IMR-90 (cell line): ENCODE data around the gene CCDC138. TPM values are rescaled to one million over a fixed set of nuclear protein-coding genes. Genes with fewer than 3 reads are reported as not detected.

Experiments used
- ATAC-seq: fragments of 200-7000 bp; cut with Tn5 transposase; 2 replicates; pipeline ENCODE4 v1.9.1; 2020; ENCODE audit warnings: low read depth, mild to moderate bottlenecking, moderate library complexity
- BruUV-seq: library from RNA; stranded (reverse); fragments of 400-500 nt; replicated peaks from 2 replicates; lab custom pipeline; 2021; lab: Mats Ljungman, UMichigan
- CTCF ChIA-PET: fragments of 300-600 bp; formaldehyde crosslinking; extraction: SDS; loops from one replicate; lab custom pipeline; 2021; ENCODE audit warnings: antibody characterized with exemption; lab: Yijun Ruan, JAX
- POLR2A ChIA-PET: fragments of 300-600 bp; sonication (Branson Sonifier 250); formaldehyde crosslinking; loops from one replicate; lab custom pipeline; 2022; ENCODE audit warnings: antibody characterized with exemption; ENCODE audit not compliant: unreplicated experiment; lab: Charles Lee
- DNase-seq: peaks from one replicate; pipeline ENCODE4 v3.0.0; 2013
- H2AFZ ChIP-seq: replicated peaks from 2 replicates; pipeline ENCODE3; 2013; ENCODE audit warnings: low read length, mild to moderate bottlenecking; ENCODE audit not compliant: poor library complexity
- H2AK5ac ChIP-seq: 2 replicates; pipeline ENCODE4 v1.6.1; 2013; ENCODE audit warnings: low read depth, low read length, inconsistent platforms
- H2AK9ac ChIP-seq: replicated peaks from 2 replicates; pipeline ENCODE3; 2013; ENCODE audit warnings: mild to moderate bottlenecking, low read depth, low read length, moderate library complexity; ENCODE audit not compliant: poor library complexity
- H2BK120ac ChIP-seq: 2 replicates; pipeline ENCODE4 v1.6.1; 2013; ENCODE audit warnings: low read depth, low read length, inconsistent platforms
- H2BK15ac ChIP-seq: 3 replicates; pipeline ENCODE4 v1.6.1; 2013; ENCODE audit warnings: low read depth, low read length, inconsistent platforms
- H2BK20ac ChIP-seq: 2 replicates; pipeline ENCODE4 v1.6.1; 2013; ENCODE audit warnings: low read depth, mild to moderate bottlenecking, inconsistent platforms, low read length, moderate library complexity
- H2BK5ac ChIP-seq: 2 replicates; pipeline ENCODE4 v1.6.1; 2013; ENCODE audit warnings: mild to moderate bottlenecking, low read depth, low read length, inconsistent platforms; ENCODE audit not compliant: poor library complexity, severe bottlenecking
- H3K14ac ChIP-seq: replicated peaks from 2 replicates; pipeline ENCODE4 v1.6.1; 2013; ENCODE audit warnings: low read depth, low read length, inconsistent platforms
- H3K18ac ChIP-seq: 2 replicates; pipeline ENCODE4 v1.6.1; 2013; ENCODE audit warnings: low read depth, low read length, control low read depth
- H3K23ac ChIP-seq: 2 replicates; pipeline ENCODE4 v1.6.1; 2013; ENCODE audit warnings: low read depth, low read length, inconsistent platforms
- H3K27ac ChIP-seq: 2 replicates; pipeline ENCODE4 v1.5.1; 2013; ENCODE audit warnings: mild to moderate bottlenecking, control low read depth, low read length; ENCODE audit not compliant: insufficient read depth
- H3K27me3 ChIP-seq: 2 replicates; pipeline ENCODE4 v1.6.1; 2013; ENCODE audit warnings: low read length; ENCODE audit not compliant: control insufficient read depth, insufficient read depth
- H3K36me3 ChIP-seq: 2 replicates; pipeline ENCODE4 v1.6.1; 2013; ENCODE audit warnings: low read length, mixed read lengths; ENCODE audit not compliant: control insufficient read depth, insufficient read depth
- H3K4ac ChIP-seq: 2 replicates; pipeline ENCODE4 v1.6.1; 2013; ENCODE audit warnings: low read depth, low read length, inconsistent platforms
- H3K4me1 ChIP-seq: 2 replicates; pipeline ENCODE4 v1.6.1; 2013; ENCODE audit warnings: low read length, mixed read lengths; ENCODE audit not compliant: control insufficient read depth, insufficient read depth
- H3K4me2 ChIP-seq: 2 replicates; pipeline ENCODE4 v1.6.1; 2013; ENCODE audit warnings: low read depth, mild to moderate bottlenecking, control low read depth, low read length, moderate library complexity
- H3K4me3 ChIP-seq: 2 replicates; pipeline ENCODE4 v1.5.1; 2013; ENCODE audit warnings: low read depth, mild to moderate bottlenecking, control low read depth, low read length, moderate library complexity; ENCODE audit not compliant: insufficient read depth
- H3K56ac ChIP-seq: 2 replicates; pipeline ENCODE4 v1.6.1; 2013; ENCODE audit warnings: low read length, inconsistent platforms; ENCODE audit not compliant: insufficient read depth; ENCODE audit errors: extremely low read depth
- H3K79me1 ChIP-seq, 2 experiments: 2 replicates each; pipeline ENCODE4 v1.6.1; 2013; ENCODE audit warnings: low read length in 2 of 2, inconsistent platforms in 1 of 2, low read depth in 1 of 2
- H3K9ac ChIP-seq: 2 replicates; pipeline ENCODE4 v1.6.1; 2013; ENCODE audit warnings: low read depth, low read length, control low read depth
- H3K9me1 ChIP-seq: 2 replicates; pipeline ENCODE4 v1.6.1; 2013; ENCODE audit warnings: low read length, inconsistent platforms; ENCODE audit not compliant: insufficient read depth
- H3K9me3 ChIP-seq: 2 replicates; pipeline ENCODE4 v1.6.1; 2013; ENCODE audit warnings: low read length; ENCODE audit not compliant: control insufficient read depth, insufficient read depth
- H4K20me1 ChIP-seq: 2 replicates; pipeline ENCODE4 v1.6.1; 2013; ENCODE audit warnings: low read length, inconsistent platforms; ENCODE audit not compliant: insufficient read depth
- H4K5ac ChIP-seq: 2 replicates; pipeline ENCODE4 v1.6.1; 2013; ENCODE audit warnings: mild to moderate bottlenecking, low read depth, low read length, control low read depth
- H4K8ac ChIP-seq, 2 experiments: 2 replicates each; pipeline ENCODE4 v1.6.1; 2013; ENCODE audit warnings: low read depth in 2 of 2, low read length in 2 of 2, control low read depth in 1 of 2, inconsistent platforms in 1 of 2
- H4K91ac ChIP-seq: 2 replicates; pipeline ENCODE4 v1.6.1; 2013; ENCODE audit warnings: low read depth, low read length, inconsistent platforms; ENCODE audit not compliant: insufficient read depth
- BHLHE40 ChIP-seq: fragments of 150-350 bp; IDR thresholded peaks from 2 replicates; pipeline ENCODE4 v1.6.1; 2016; ENCODE audit warnings: mild to moderate bottlenecking, low read depth, low read length
- CEBPB ChIP-seq: IDR thresholded peaks from 2 replicates; pipeline ENCODE4 v1.6.1; 2012; ENCODE audit warnings: low read depth, low read length, improper control_type of control experiment
- CHD1 ChIP-seq: IDR thresholded peaks from 2 replicates; pipeline ENCODE4 v1.6.1; 2012; ENCODE audit warnings: low read depth, low read length, improper control_type of control experiment
- FOS ChIP-seq: fragments of 150-350 bp; IDR thresholded peaks from 2 replicates; pipeline ENCODE4 v1.6.1; 2016; ENCODE audit warnings: low read depth, low read length
- MAFK ChIP-seq: IDR thresholded peaks from 2 replicates; pipeline ENCODE4 v1.6.1; 2012; ENCODE audit warnings: low read depth, low read length, improper control_type of control experiment
- MAZ ChIP-seq: IDR thresholded peaks from 2 replicates; pipeline ENCODE4 v1.6.1; 2012; ENCODE audit warnings: low read depth, mild to moderate bottlenecking, low read length, improper control_type of control experiment, moderate library complexity, borderline replicate concordance
- MXI1 ChIP-seq: IDR thresholded peaks from 2 replicates; pipeline ENCODE4 v1.6.1; 2012; ENCODE audit warnings: low read depth, mild to moderate bottlenecking, low read length, moderate library complexity, borderline replicate concordance
- NFE2L2 ChIP-seq: fragments of 150-350 bp; IDR thresholded peaks from 2 replicates; pipeline ENCODE4 v1.6.1; 2016; ENCODE audit warnings: low read depth, mild to moderate bottlenecking, low read length
- POLR2A ChIP-seq: IDR thresholded peaks from 2 replicates; pipeline ENCODE4 v1.6.1; 2012; ENCODE audit warnings: mild to moderate bottlenecking, low read depth, low read length
- RAD21 ChIP-seq: IDR thresholded peaks from 2 replicates; pipeline ENCODE4 v1.6.1; 2012; ENCODE audit warnings: low read length, improper control_type of control experiment
- RCOR1 ChIP-seq: IDR thresholded peaks from 2 replicates; pipeline ENCODE4 v1.6.1; 2012; ENCODE audit warnings: mild to moderate bottlenecking, low read length, improper control_type of control experiment; ENCODE audit not compliant: insufficient replicate concordance
- RFX5 ChIP-seq: IDR thresholded peaks from 2 replicates; pipeline ENCODE4 v1.8.0; 2012; ENCODE audit warnings: low read depth, mild to moderate bottlenecking, low read length, moderate library complexity
- SMC3 ChIP-seq: fragments of 150-350 bp; IDR thresholded peaks from 2 replicates; pipeline ENCODE4 v1.6.1; 2016; ENCODE audit warnings: low read depth, mild to moderate bottlenecking, antibody characterized with exemption, low read length, moderate library complexity
- WGBS, 2 experiments: methylation state at CpG; one replicate each; pipeline versions ENCODE4 v1.1.5 to v1.1.7; 2013; ENCODE audit warnings: missing lambda C conversion rate in 2 of 2; ENCODE audit not compliant: insufficient read length in 1 of 2; ENCODE audit errors: extremely low coverage in 2 of 2; 5-methylcytosine and 5-hydroxymethylcytosine counted together
- dilution Hi-C: fragments of 300-500 bp; cut with HindIII; formaldehyde crosslinking; loops from one replicate; pipeline ENCODE4 v1.14.3; 2018; ENCODE audit warnings: low sequenced_read_pairs; ENCODE audit not compliant: unreplicated experiment
- in situ Hi-C: fragments of 300-500 bp; cut with MboI; formaldehyde crosslinking; loops from 3 replicates; pipeline ENCODE4 v1.14.3; 2019; ENCODE audit warnings: low sequenced_read_pairs, inconsistent platforms, mixed read lengths
- intact Hi-C: fragments of 100-400 bp; cut with micrococcal nuclease; formaldehyde crosslinking; loops from 2 replicates; pipeline ENCODE4 v1.10.0; 2022
- polyA plus RNA-seq, 3 experiments: library from polyadenylated mRNA; depleted of rRNA; stranded (reverse); fragments of >200 nt; gene quantifications; 2 replicates each; pipeline ENCODE4 v1.2.3, GENCODE V29; 2012; ENCODE audit warnings: low replicate concordance in 1 of 3
- total RNA-seq: library from RNA; depleted of rRNA; stranded (reverse); fragments of >200 nt; gene quantifications from 2 replicates; pipeline ENCODE4 v1.2.3, GENCODE V29; 2012
- TF ChIP-seq, protein P1 (sequence below): fragments of 150-350 bp; IDR thresholded peaks from 2 replicates; pipeline ENCODE4 v1.6.1; 2016; ENCODE audit warnings: low read depth, mild to moderate bottlenecking, low read length, moderate library complexity, borderline replicate concordance
- TF ChIP-seq, protein P2 (sequence below): conservative IDR thresholded peaks from 2 replicates; pipeline ENCODE4 v1.5.1; 2012; ENCODE audit warnings: mild to moderate bottlenecking, low read depth, low read length, improper control_type of control experiment
- TF ChIP-seq, protein P3 (sequence below): fragments of 150-350 bp; IDR thresholded peaks from 2 replicates; pipeline ENCODE4 v1.6.1; 2017; ENCODE audit warnings: mild to moderate bottlenecking, antibody characterized with exemption, low read length, low read depth

Gene CCDC138
- total and polyA plus RNA-seq, 2 of the 4 experiments (the other 2 are of a cell fraction), result 1.5 to 2.9 TPM

DNA sequence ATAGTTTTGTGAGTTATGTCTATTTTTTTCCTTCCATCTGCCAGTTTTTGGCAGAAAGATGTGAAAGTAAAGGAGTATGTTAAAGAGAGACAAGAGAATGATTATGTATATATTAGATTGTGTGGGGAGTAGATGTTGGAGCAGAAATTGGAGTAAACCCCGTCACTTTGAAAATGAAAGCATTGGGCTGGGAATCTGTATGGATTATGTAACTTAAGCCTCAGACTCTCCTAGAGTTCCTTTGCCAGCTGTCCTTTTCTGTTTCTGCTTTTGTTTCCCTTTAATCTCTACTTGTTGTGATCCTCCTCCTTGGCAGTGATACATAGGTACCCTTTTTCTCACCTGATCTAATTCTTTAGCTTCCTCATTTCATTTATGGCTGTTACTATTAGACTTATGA, 19.2 kb downstream of the CCDC138 start:
- in situ Hi-C loops, result no loop called here
- dilution Hi-C loops, result no loop called here
- Histone ChIP-seq H3K79me1 (peaks cover 0 to 5% of the 10 kb centered on the region in 2 experiments; a peak in 1 of 4 replicates), H3K18ac (no peak overlapping the region), H3K56ac (no peak overlapping the region), H3K9ac (no peak overlapping the region), H2BK5ac (no peak overlapping the region), H2AK9ac (no peak overlapping the region), H4K5ac (no peak overlapping the region), H3K4me1 (no peaks in the 10 kb centered on the region), H2BK15ac (no peak overlapping the region), H3K36me3 (peaks cover 4% of the 10 kb centered on the region; the same call in 1 of the 2 replicates), H2AK5ac (no peak overlapping the region), H4K8ac (no peak overlapping the region), H3K9me3 (peaks cover 3% of the 10 kb centered on the region; the same call in 1 of the 2 replicates), H3K9me1 (no peaks in the 10 kb centered on the region), H3K23ac (no peak overlapping the region), H3K4me3 (no peak overlapping the region), H3K27me3 (no peaks in the 10 kb centered on the region), H3K4ac (no peak overlapping the region), H3K27ac (no peak overlapping the region), H2AFZ (no peak overlapping the region), H2BK20ac (no peak overlapping the region), H2BK120ac (no peak overlapping the region), H3K4me2 (no peak overlapping the region), H4K91ac (no peak overlapping the region), H4K20me1 (no peaks in the 10 kb centered on the region), H3K14ac (no peak overlapping the region)
- BruUV-seq, result no TSS peak
- ChIA-PET POLR2A (no interaction called here), CTCF (no interaction called here)
- DNase-seq (no peak), ATAC-seq (no peak)
- TF ChIP-seq, protein P1, sequence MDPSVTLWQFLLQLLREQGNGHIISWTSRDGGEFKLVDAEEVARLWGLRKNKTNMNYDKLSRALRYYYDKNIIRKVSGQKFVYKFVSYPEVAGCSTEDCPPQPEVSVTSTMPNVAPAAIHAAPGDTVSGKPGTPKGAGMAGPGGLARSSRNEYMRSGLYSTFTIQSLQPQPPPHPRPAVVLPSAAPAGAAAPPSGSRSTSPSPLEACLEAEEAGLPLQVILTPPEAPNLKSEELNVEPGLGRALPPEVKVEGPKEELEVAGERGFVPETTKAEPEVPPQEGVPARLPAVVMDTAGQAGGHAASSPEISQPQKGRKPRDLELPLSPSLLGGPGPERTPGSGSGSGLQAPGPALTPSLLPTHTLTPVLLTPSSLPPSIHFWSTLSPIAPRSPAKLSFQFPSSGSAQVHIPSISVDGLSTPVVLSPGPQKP, result no peak
- TF ChIP-seq BHLHE40, result no peak
- no peak for TF ChIP-seq NFE2L2
- no peak for TF ChIP-seq RCOR1
- TF ChIP-seq MXI1, result no peak
- TF ChIP-seq FOS, result no peak
- no peak for TF ChIP-seq MAZ
- no peak for TF ChIP-seq MAFK
- TF ChIP-seq, protein P2, sequence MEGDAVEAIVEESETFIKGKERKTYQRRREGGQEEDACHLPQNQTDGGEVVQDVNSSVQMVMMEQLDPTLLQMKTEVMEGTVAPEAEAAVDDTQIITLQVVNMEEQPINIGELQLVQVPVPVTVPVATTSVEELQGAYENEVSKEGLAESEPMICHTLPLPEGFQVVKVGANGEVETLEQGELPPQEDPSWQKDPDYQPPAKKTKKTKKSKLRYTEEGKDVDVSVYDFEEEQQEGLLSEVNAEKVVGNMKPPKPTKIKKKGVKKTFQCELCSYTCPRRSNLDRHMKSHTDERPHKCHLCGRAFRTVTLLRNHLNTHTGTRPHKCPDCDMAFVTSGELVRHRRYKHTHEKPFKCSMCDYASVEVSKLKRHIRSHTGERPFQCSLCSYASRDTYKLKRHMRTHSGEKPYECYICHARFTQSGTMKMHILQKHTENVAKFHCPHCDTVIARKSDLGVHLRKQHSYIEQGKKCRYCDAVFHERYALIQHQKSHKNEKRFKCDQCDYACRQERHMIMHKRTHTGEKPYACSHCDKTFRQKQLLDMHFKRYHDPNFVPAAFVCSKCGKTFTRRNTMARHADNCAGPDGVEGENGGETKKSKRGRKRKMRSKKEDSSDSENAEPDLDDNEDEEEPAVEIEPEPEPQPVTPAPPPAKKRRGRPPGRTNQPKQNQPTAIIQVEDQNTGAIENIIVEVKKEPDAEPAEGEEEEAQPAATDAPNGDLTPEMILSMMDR, result no peak
- TF ChIP-seq CEBPB, result no peak
- no peak for TF ChIP-seq CHD1
- no peak for TF ChIP-seq SMC3
- TF ChIP-seq POLR2A, result no peak
- no peak for TF ChIP-seq RAD21
- no peak for TF ChIP-seq RFX5
- TF ChIP-seq, protein P3, sequence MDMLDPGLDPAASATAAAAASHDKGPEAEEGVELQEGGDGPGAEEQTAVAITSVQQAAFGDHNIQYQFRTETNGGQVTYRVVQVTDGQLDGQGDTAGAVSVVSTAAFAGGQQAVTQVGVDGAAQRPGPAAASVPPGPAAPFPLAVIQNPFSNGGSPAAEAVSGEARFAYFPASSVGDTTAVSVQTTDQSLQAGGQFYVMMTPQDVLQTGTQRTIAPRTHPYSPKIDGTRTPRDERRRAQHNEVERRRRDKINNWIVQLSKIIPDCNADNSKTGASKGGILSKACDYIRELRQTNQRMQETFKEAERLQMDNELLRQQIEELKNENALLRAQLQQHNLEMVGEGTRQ, result no peak
- intact Hi-C loops, result no loop called here
- WGBS, 2 experiments, result no CpG with 5 or more reads among the region's 1 CpG
